Placental epithelial cell (primary cell): ENCODE measurements around the gene ABCD3. TPM values are rescaled to one million over a fixed set of nuclear protein-coding genes. Genes with fewer than 3 reads are reported as not detected.

Source experiments
- total RNA-seq: library from RNA; depleted of rRNA; stranded (reverse); fragments of >200 nt; gene quantifications from 2 replicates; pipeline ENCODE4 v1.2.3, GENCODE V29; 2012

Gene ABCD3
- 117 and 168 TPM in 2 replicates for total RNA-seq

GRCh38 chr1:94417978-94418663 is at the start of gene ABCD3:
Gene ABCD3 (plus strand): TSS chr1:94418389. CDS start chr1:94418479, 90 bp downstream.

GRCh38 chr1:94541246-94542087 is 123.3 kb downstream of the ABCD3 start, which contains the start of gene F3:
Gene F3 (minus strand): TSS chr1:94541759. CDS start chr1:94541636, 123 bp downstream.

Other genes starting within 250 kb of the ABCD3 start
- gene ARHGAP29, start 180.8 kb upstream of the ABCD3 start, total RNA-seq: 89.1 and 182 TPM in 2 replicates
- gene F3, start 123.4 kb downstream of the ABCD3 start, total RNA-seq: 107 and 306 TPM in 2 replicates